ENCODE measurements around the gene OPRD1. TPM values are rescaled to one million over a fixed set of nuclear protein-coding genes. Genes with fewer than 3 reads are reported as not detected.

The OPRD1 gene
- total RNA-seq, 2 experiments from 2014 or later: not detected

- ChIA-PET POLR2A (no interaction called here), CTCF (ENCODE audit: unreplicated experiment) (no interaction called here)
- TF ChIP-seq, protein P1, sequence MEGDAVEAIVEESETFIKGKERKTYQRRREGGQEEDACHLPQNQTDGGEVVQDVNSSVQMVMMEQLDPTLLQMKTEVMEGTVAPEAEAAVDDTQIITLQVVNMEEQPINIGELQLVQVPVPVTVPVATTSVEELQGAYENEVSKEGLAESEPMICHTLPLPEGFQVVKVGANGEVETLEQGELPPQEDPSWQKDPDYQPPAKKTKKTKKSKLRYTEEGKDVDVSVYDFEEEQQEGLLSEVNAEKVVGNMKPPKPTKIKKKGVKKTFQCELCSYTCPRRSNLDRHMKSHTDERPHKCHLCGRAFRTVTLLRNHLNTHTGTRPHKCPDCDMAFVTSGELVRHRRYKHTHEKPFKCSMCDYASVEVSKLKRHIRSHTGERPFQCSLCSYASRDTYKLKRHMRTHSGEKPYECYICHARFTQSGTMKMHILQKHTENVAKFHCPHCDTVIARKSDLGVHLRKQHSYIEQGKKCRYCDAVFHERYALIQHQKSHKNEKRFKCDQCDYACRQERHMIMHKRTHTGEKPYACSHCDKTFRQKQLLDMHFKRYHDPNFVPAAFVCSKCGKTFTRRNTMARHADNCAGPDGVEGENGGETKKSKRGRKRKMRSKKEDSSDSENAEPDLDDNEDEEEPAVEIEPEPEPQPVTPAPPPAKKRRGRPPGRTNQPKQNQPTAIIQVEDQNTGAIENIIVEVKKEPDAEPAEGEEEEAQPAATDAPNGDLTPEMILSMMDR (conservative IDR thresholded peaks at IDR 0.05; ENCODE audit: low read length): no peak
- no peak for TF ChIP-seq EZH2phosphoT487 (IDR thresholded peaks at IDR 0.05; ENCODE audit: borderline replicate concordance, low read depth, low read length)
- Histone ChIP-seq H3K4me1 (ENCODE audit: insufficient read depth, low read length, poor library complexity, severe bottlenecking) (no peaks in the 10 kb centered on the region), H3K9me3 (ENCODE audit: low read length) (no peaks in the 10 kb centered on the region), H3K4me2 (ENCODE audit: low read length) (no peak overlapping the region), H2AFZ (ENCODE audit: low read length) (no peak overlapping the region), H3K9me2 (ENCODE audit: insufficient read depth, low read length) (no peaks in the 10 kb centered on the region), H4K20me1 (ENCODE audit: insufficient read depth, low read length) (no peaks in the 10 kb centered on the region; the same call in 1 of the 2 replicates), H3K27ac (ENCODE audit: low read depth, low read length, poor library complexity, severe bottlenecking) (no peak overlapping the region), H3K36me3 (ENCODE audit: insufficient read depth, low read length) (no peaks in the 10 kb centered on the region), H3K79me2 (ENCODE audit: insufficient read depth, low read depth, low read length) (no peaks in the 10 kb centered on the region), H3K4me3 (ENCODE audit: low read depth, low read length, poor library complexity, severe bottlenecking) (no peak overlapping the region)
- no peak for DNase-seq (ENCODE audit: low spot score)
- intact Hi-C loops (cut with micrococcal nuclease; ENCODE audit: unreplicated experiment): no loop called here
- BruUV-seq (replicated peaks): no TSS peak
Observed at GRCh38 chr1:28864695-28865094, 52.7 kb downstream of the OPRD1 start.

DNA sequence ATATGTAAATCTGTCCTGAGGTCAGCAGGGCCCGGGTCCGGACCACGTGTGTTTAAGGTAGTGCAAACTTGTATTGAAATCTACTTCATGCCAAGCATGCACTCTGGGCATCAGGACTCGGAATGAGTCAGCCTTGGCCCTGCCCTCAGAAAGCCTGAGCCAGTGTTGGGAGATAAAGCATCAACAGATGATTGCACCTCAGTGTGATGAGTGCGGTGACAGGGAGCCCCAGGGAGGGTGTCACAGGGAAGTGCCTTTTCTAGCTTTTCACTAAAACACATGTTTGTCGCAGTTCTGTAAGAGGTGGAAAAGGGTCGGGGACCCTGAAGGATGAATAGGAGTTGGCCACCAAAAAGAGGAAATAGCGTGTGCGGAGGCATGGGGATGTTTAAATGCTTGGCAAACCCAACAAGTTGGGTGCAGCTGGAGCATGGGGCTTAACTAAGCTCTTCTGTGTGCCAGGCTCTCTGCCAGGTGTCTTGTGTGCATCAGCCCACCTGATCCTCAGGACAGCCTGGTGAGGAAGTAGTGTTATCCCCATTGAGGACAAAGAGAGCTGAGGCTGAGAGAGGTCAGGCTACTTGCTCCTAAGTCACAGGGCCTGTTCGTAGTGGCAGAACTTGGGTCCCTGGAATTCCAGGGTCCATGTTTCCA lies 54.2 kb downstream of the OPRD1 start:
- Histone ChIP-seq H3K36me3 (ENCODE audit: insufficient read depth, low read length) (no peaks in the 10 kb centered on the region), H3K9me2 (ENCODE audit: insufficient read depth, low read length) (no peaks in the 10 kb centered on the region), H3K9me3 (ENCODE audit: low read length) (no peaks in the 10 kb centered on the region), H2AFZ (ENCODE audit: low read length) (no peak overlapping the region), H3K27ac (ENCODE audit: low read depth, low read length, poor library complexity, severe bottlenecking) (no peak overlapping the region), H4K20me1 (ENCODE audit: insufficient read depth, low read length) (no peaks in the 10 kb centered on the region), H3K79me2 (ENCODE audit: insufficient read depth, low read depth, low read length) (no peaks in the 10 kb centered on the region), H3K4me3 (ENCODE audit: low read depth, low read length, poor library complexity, severe bottlenecking) (no peak overlapping the region), H3K4me2 (ENCODE audit: low read length) (no peak overlapping the region), H3K4me1 (ENCODE audit: insufficient read depth, low read length, poor library complexity, severe bottlenecking) (no peaks in the 10 kb centered on the region)
- POLR2A ChIA-PET: interaction anchor here (0.6 to 1.1 kb wide), 3 partner anchors 33 to 390 kb away, joined by 3 to 4 read pairs (median 3); no protein-coding TSS in a partner anchor
- DNase-seq (ENCODE audit: low spot score): no peak
- intact Hi-C loops (cut with micrococcal nuclease; ENCODE audit: unreplicated experiment): no loop called here
- TF ChIP-seq, protein P1 (conservative IDR thresholded peaks at IDR 0.05; ENCODE audit: low read length): no peak
- TF ChIP-seq EZH2phosphoT487 (IDR thresholded peaks at IDR 0.05; ENCODE audit: borderline replicate concordance, low read depth, low read length): no peak
- BruUV-seq (replicated peaks): no TSS peak
- CTCF ChIA-PET (ENCODE audit: unreplicated experiment): no interaction called here

DNA sequence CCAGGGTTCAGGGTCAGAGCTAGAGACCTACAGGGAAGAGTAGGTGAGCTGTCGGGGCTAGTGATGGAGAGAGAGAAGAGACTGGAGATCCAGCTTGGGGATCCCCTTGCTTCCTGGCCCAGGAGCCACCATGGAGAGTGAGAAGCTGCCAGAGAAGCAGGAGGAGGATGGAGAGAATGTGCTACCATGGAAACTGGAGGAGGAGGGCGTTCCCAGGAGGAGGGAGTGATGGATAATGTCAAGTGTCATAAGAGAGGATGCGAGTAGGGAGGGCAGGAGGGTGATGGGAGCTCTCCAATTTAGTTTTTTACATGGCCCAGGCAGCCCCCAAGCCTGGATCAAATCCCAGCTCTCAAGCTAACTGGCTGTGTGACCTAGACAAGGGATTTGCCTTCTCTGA lies 55.9 kb downstream of the OPRD1 start:
- intact Hi-C loops (cut with micrococcal nuclease; ENCODE audit: unreplicated experiment): no loop called here
- H3K4me3 ChIP-seq (ENCODE audit: low read depth, low read length, poor library complexity, severe bottlenecking): no peak overlapping the region
- H3K4me1 ChIP-seq (ENCODE audit: insufficient read depth, low read length, poor library complexity, severe bottlenecking): no peaks in the 10 kb centered on the region
- DNase-seq (ENCODE audit: low spot score): no peak
- H3K9me2 ChIP-seq (ENCODE audit: insufficient read depth, low read length): no peaks in the 10 kb centered on the region
- H3K27ac ChIP-seq (ENCODE audit: low read depth, low read length, poor library complexity, severe bottlenecking): no peak overlapping the region
- H4K20me1 ChIP-seq (ENCODE audit: insufficient read depth, low read length): no peaks in the 10 kb centered on the region
- no peak overlapping the region for H3K4me2 ChIP-seq (ENCODE audit: low read length)
- ChIA-PET CTCF (ENCODE audit: unreplicated experiment) (no interaction called here), POLR2A (no interaction called here)
- H3K79me2 ChIP-seq (ENCODE audit: insufficient read depth, low read depth, low read length): no peaks in the 10 kb centered on the region
- H3K9me3 ChIP-seq (ENCODE audit: low read length): no peaks in the 10 kb centered on the region
- no peak overlapping the region for H2AFZ ChIP-seq (ENCODE audit: low read length)
- no TSS peak for BruUV-seq (replicated peaks)
- TF ChIP-seq EZH2phosphoT487 (IDR thresholded peaks at IDR 0.05; ENCODE audit: borderline replicate concordance, low read depth, low read length): no peak
- H3K36me3 ChIP-seq (ENCODE audit: insufficient read depth, low read length): no peaks in the 10 kb centered on the region

Data from OCI-LY7 (cell line).